Type B pancreatic cell (in vitro differentiated cells): ENCODE results near the gene RPL13. TPM values are rescaled to one million over a fixed set of nuclear protein-coding genes. Genes with fewer than 3 reads are reported as not detected.

Experiments used
- DNase-seq: peaks from one replicate; pipeline ENCODE4 v3.0.0; 2021; ENCODE audit warnings: mixed read lengths; ENCODE audit not compliant: unreplicated experiment; ENCODE audit errors: extremely low spot score
- H3K27ac Mint-ChIP-seq: 2 replicates; pipeline ENCODE4 v1.8.0; 2021; ENCODE audit warnings: mild to moderate bottlenecking, mixed read lengths
- H3K27me3 Mint-ChIP-seq: 2 replicates; pipeline ENCODE4 v1.8.0; 2021; ENCODE audit warnings: mixed read lengths
- H3K36me3 Mint-ChIP-seq: 2 replicates; pipeline ENCODE4 v1.8.0; 2021; ENCODE audit warnings: mixed read lengths
- H3K4me1 Mint-ChIP-seq: one replicate; pipeline ENCODE4 v1.8.0; 2021; ENCODE audit warnings: mixed read lengths; ENCODE audit not compliant: unreplicated experiment
- H3K4me3 Mint-ChIP-seq: 2 replicates; pipeline ENCODE4 v1.8.0; 2021; ENCODE audit warnings: mild to moderate bottlenecking, mixed read lengths
- H3K9me3 Mint-ChIP-seq: 2 replicates; pipeline ENCODE4 v1.8.0; 2021; ENCODE audit warnings: mixed read lengths
- total RNA-seq: library from RNA; stranded (reverse); gene quantifications from 2 replicates; pipeline ENCODE4 v1.2.1, GENCODE V29; 2021; ENCODE audit warnings: low replicate concordance
- TF ChIP-seq, protein P1 (sequence below): fragments of 200-600 bp; sonication (generic); conservative IDR thresholded peaks from 2 replicates; pipeline ENCODE4 v1.5.0; 2021; ENCODE audit warnings: antibody characterized with exemption, mild to moderate bottlenecking

Gene RPL13
- total RNA-seq, 1 donor from 2014 or later, result 2,557 TPM

- Mint-ChIP-seq H3K27me3 (no peaks in the 10 kb centered on the region), H3K4me1 (no peaks in the 10 kb centered on the region), H3K36me3 (peaks cover 14% of the 10 kb centered on the region), H3K4me3 (no peak overlapping the region), H3K27ac (no peak overlapping the region), H3K9me3 (no peaks in the 10 kb centered on the region)
- DNase-seq, result no peak
- TF ChIP-seq, protein P1, sequence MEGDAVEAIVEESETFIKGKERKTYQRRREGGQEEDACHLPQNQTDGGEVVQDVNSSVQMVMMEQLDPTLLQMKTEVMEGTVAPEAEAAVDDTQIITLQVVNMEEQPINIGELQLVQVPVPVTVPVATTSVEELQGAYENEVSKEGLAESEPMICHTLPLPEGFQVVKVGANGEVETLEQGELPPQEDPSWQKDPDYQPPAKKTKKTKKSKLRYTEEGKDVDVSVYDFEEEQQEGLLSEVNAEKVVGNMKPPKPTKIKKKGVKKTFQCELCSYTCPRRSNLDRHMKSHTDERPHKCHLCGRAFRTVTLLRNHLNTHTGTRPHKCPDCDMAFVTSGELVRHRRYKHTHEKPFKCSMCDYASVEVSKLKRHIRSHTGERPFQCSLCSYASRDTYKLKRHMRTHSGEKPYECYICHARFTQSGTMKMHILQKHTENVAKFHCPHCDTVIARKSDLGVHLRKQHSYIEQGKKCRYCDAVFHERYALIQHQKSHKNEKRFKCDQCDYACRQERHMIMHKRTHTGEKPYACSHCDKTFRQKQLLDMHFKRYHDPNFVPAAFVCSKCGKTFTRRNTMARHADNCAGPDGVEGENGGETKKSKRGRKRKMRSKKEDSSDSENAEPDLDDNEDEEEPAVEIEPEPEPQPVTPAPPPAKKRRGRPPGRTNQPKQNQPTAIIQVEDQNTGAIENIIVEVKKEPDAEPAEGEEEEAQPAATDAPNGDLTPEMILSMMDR, result no peak
Observed at GRCh38 chr16:89531821-89532526, 28.5 kb upstream of the RPL13 start.

- TF ChIP-seq, protein P1, result no peak
- H3K4me3 Mint-ChIP-seq, result no peak overlapping the region
- H3K4me1 Mint-ChIP-seq, result no peaks in the 10 kb centered on the region
- H3K27me3 Mint-ChIP-seq, result no peaks in the 10 kb centered on the region
- H3K36me3 Mint-ChIP-seq, result peaks cover 14% of the 10 kb centered on the region
- H3K27ac Mint-ChIP-seq, result no peak overlapping the region
- no peak for DNase-seq
- no peaks in the 10 kb centered on the region for H3K9me3 Mint-ChIP-seq
Observed at GRCh38 chr16:89534252-89534756, 26.2 kb upstream of the RPL13 start.

- no peak overlapping the region for H3K27ac Mint-ChIP-seq
- DNase-seq, result no peak
- no peak overlapping the region for H3K4me3 Mint-ChIP-seq
- H3K27me3 Mint-ChIP-seq, result no peaks in the 10 kb centered on the region
- peaks cover 14% of the 10 kb centered on the region for H3K36me3 Mint-ChIP-seq
- H3K9me3 Mint-ChIP-seq, result no peaks in the 10 kb centered on the region
- TF ChIP-seq, protein P1, result no peak
- H3K4me1 Mint-ChIP-seq, result no peaks in the 10 kb centered on the region
Observed at GRCh38 chr16:89536371-89536770, 24.1 kb upstream of the RPL13 start.

DNA sequence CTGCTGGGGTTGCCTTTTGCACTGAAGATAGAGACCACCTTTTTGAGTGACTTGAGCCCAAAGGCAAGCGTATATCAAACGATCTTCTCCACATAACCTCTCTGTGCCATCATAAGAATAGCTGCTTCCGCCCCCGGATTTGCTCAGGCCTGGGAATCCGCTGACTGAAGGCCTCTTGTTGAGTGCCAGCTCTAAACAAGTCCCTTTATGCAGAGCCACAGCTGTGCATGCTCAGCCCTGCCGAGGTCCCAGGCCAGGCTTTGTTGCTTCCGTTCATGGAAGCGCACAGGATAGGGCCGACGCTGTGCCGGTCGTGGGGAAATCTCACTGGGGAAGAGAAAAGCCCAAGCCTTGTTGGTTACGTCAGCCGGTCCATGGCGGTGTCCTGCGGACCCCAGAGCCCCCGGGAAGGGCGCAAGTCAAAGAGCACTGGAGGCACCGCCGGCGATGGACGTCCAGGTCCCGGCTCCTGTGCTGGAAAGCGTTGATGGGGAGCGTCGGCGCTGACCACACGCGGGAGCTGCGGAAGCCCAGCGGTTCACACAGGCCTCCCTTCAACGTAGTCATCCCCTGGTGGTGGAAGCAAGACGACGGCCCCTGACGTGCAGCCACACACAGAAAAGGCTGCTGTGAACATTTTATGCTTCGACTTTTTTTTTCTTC lies 23.5 kb upstream of the RPL13 start:
- H3K9me3 Mint-ChIP-seq, result no peaks in the 10 kb centered on the region
- no peak overlapping the region for H3K27ac Mint-ChIP-seq
- no peak overlapping the region for H3K4me3 Mint-ChIP-seq
- no peaks in the 10 kb centered on the region for H3K27me3 Mint-ChIP-seq
- TF ChIP-seq, protein P1, result no peak
- H3K36me3 Mint-ChIP-seq, result peaks cover 14% of the 10 kb centered on the region
- no peaks in the 10 kb centered on the region for H3K4me1 Mint-ChIP-seq
- no peak for DNase-seq

DNA sequence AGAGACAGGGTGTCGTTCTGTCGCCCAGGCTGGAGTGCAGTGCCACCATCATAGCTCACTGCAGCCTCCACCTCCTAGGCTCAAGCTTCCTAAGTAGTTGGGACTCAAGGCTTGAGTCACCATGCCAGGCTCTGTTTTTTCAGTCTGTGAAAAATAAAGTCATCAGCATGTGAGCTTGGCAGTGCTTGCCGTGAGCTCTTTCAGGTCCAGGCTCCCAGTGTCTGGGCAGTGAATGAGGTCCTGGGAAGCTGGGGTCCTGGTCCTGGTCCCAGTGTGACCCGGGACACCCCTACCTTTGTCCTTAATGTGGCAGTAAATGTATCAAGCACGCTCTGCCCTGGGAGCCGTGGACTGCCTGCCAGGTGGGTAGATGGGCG lies 22.9 kb upstream of the RPL13 start:
- H3K27me3 Mint-ChIP-seq, result no peaks in the 10 kb centered on the region
- H3K9me3 Mint-ChIP-seq, result no peaks in the 10 kb centered on the region
- TF ChIP-seq, protein P1, result no peak
- H3K4me3 Mint-ChIP-seq, result no peak overlapping the region
- DNase-seq, result no peak
- H3K36me3 Mint-ChIP-seq, result peaks cover 18% of the 10 kb centered on the region
- H3K27ac Mint-ChIP-seq, result no peak overlapping the region
- no peaks in the 10 kb centered on the region for H3K4me1 Mint-ChIP-seq
